Mammary epithelial cell (primary cell): ENCODE results near the gene FIGNL2.

Experiments used
- EZH2 ChIP-seq: IDR thresholded peaks from 2 replicates; pipeline ENCODE4 v1.6.1; 2012; ENCODE audit warnings: low read length, inconsistent platforms, borderline replicate concordance
- TF ChIP-seq, protein P1 (sequence below), 2 donors: IDR thresholded peaks in 1 of 2; conservative IDR thresholded peaks in 1 of 2; 2 replicates each; pipeline ENCODE4 v1.5.1; 2011 to 2012; ENCODE audit warnings: inconsistent platforms in 2 of 2, low read length in 2 of 2, mild to moderate bottlenecking in 2 of 2, control low read depth in 1 of 2, low read depth in 1 of 2; ENCODE audit not compliant: insufficient read depth in 1 of 2; ENCODE audit errors: extremely low read depth in 1 of 2

DNA sequence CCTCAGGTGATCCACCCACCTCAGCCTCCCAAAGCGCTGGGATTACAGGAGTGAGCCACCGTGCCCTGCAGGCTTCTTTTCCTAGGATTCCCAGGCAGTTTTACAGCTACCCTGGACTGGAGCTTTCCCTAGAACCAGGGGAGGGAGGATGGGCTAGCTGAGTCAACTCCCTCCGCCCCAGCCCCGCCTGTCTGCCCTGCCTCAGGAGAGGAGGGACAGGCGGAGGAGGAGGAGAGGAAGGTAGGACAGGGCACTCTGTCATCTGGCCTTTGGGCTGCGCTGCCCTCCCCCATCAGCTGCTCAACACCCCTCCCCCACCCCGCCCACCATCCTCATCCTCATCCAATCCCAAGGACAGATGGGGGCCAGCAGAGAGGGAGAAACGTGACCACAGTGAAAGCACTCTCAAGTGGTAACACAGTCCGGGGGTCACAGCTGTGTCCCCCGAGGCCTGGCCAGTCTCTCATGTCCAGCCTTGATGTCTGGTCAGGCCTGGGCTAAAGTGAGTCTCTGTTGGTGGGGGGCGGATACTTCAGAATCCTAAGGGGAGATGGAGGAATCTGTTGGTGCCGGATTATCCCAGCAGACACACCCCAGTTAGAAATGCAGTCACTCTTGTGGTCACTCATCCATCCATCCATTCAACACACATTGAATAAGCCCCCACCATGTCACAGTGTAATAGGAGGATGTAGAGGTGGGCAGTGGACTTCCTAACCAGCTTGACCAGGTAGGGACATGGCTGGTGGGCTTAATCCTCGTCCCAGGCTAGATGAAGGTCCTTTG lies 12.3 kb downstream of the FIGNL2 start:
- TF ChIP-seq, protein P1, sequence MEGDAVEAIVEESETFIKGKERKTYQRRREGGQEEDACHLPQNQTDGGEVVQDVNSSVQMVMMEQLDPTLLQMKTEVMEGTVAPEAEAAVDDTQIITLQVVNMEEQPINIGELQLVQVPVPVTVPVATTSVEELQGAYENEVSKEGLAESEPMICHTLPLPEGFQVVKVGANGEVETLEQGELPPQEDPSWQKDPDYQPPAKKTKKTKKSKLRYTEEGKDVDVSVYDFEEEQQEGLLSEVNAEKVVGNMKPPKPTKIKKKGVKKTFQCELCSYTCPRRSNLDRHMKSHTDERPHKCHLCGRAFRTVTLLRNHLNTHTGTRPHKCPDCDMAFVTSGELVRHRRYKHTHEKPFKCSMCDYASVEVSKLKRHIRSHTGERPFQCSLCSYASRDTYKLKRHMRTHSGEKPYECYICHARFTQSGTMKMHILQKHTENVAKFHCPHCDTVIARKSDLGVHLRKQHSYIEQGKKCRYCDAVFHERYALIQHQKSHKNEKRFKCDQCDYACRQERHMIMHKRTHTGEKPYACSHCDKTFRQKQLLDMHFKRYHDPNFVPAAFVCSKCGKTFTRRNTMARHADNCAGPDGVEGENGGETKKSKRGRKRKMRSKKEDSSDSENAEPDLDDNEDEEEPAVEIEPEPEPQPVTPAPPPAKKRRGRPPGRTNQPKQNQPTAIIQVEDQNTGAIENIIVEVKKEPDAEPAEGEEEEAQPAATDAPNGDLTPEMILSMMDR (conservative IDR thresholded peaks at IDR 0.05 in 1 of 2, IDR thresholded peaks at IDR 0.05 in 1 of 2; ENCODE audit: extremely low read depth in 1 of 2, insufficient read depth in 1 of 2, low read depth in 1 of 2, low read length in 2 of 2) = no peak
- no peak for TF ChIP-seq EZH2
